Astrocyte of the hippocampus (primary cell): Measurements from ENCODE around the gene PTPN1.

Experiments used
- DNase-seq: peaks from one replicate; pipeline ENCODE4 v3.0.0; 2011; ENCODE audit warnings: low read depth, low spot score

The PTPN1 gene

GRCh38 chr20:50634191-50634590 lies 124.0 kb downstream of the PTPN1 start:
- DNase-seq: no peak
